ENCODE measurements around the gene BBS2.

DNA sequence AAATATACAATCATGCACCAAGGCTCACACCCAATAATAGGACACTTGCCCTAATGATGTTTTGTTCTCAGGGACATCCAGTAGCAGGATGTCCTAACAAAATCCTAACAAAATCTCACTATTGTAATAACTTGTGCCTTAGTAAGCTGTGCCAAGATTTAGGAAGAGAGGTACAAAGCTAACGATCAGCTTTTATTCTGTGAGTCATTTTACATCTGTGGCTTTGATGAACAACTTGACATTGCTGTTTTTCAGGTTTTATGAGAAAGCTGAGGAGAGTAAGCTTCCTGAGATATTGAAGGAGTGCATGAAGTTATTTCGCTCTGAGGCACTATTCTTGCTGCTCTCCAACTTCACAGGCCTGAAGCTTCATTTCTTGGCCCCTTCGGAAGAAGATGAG lies 49.6 kb downstream of the BBS2 start:
- TF ChIP-seq, protein P1, sequence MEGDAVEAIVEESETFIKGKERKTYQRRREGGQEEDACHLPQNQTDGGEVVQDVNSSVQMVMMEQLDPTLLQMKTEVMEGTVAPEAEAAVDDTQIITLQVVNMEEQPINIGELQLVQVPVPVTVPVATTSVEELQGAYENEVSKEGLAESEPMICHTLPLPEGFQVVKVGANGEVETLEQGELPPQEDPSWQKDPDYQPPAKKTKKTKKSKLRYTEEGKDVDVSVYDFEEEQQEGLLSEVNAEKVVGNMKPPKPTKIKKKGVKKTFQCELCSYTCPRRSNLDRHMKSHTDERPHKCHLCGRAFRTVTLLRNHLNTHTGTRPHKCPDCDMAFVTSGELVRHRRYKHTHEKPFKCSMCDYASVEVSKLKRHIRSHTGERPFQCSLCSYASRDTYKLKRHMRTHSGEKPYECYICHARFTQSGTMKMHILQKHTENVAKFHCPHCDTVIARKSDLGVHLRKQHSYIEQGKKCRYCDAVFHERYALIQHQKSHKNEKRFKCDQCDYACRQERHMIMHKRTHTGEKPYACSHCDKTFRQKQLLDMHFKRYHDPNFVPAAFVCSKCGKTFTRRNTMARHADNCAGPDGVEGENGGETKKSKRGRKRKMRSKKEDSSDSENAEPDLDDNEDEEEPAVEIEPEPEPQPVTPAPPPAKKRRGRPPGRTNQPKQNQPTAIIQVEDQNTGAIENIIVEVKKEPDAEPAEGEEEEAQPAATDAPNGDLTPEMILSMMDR (IDR thresholded peaks at IDR 0.05): no peak
- no peak for TF ChIP-seq POLR2A (IDR thresholded peaks at IDR 0.05)
